NCI-H1048 (cell line): ENCODE measurements around the gene KIN.
"Not testable (repeated sequence)": the region's sequence is repeated elsewhere in the genome, so short reads cannot be mapped to it uniquely, and the experiment has no call there.

Source experiments
- DNase-seq: peaks from one replicate; lab custom pipeline; 2025; lab: John Stamatoyannopoulos, UW

Gene KIN

DNA sequence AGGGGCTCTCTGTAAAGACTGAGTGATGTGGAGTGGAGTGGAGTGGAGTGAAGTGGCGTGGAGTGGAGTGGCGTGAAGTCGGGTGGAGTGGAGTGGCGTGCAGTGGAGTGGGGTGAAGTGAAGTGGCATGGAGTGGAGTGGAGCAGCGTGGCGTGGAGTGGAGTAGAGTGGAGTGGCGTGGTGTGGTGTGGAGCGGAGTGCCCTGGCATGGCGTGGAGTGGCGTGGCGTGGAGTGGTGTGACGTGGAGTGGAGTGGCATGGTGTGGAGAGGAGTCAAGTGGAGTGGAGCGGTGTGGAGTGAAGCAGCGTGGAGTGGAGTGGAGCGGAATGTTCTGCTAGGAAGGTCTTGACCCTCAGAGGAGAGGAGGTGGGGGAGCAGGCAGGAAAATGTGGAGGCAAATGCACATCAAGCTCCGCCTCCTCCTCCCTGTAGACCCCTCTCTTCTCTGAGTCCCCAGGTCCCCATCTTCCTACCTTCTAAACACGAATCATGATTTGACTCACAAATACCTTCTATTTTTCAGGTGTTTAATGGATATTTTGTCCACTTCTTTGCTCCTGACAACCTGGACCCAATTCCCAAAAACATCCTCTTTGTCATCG, 64.8 kb downstream of the KIN start:
- DNase-seq = no peak

DNA sequence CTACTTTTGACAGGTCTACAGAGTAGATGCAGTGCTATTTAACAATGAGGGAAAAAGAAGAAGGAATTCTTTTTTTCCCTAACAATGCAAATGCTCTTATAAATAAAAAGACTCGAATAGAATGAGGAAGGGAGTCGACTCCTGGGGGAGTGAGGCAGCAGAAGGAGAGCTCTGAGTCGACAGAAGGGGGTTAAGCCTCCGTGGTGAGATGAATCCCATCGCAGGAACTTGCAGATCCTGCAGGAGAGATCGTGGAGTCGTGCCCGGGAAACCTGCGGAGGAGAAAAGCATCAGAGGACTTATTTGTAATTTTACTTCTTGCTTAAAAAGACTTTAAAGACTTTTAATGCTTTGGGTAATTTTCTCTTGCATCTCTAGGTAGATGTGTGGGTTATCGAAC, 67.3 kb downstream of the KIN start:
- no peak for DNase-seq

DNA sequence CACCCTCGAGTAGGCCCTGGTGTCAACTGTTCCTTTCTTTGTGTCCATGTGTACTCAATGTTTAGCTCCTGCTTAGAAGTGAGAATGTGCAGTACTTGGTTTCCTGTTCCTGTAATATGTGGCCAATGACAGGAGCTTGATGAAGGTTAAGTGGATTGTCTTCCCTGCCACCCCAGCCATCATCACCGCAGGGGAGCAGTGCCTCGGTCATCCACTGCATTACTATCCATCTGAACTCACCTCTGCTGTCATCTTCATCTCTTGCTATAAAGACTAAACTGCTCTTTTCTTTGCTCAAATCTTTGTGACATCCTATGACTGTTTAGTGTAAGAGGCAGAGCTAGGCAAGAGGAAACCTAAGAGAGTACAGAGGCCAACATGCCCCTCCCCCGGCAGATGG, 69.1 kb downstream of the KIN start:
- DNase-seq = no peak

DNA sequence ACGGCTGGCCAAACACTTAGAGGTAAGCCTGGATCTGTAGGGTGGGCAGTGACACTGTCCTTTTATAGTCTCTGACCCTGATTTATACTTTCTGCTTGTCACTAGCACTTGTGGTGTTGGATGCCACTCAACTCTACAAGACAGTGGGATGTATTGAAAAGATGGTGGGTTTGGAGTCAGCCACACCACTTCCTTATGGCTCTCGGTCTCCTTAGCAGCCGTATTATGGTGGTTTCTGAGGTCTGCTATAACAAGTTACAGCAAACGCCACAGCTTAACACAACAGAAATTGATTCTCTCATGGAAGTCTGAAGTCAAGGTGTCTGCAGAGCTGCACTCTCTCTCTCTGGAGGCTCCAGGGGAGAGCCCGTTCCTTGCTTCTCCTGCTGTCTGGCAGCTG, 70.0 kb downstream of the KIN start:
- no peak for DNase-seq

DNA sequence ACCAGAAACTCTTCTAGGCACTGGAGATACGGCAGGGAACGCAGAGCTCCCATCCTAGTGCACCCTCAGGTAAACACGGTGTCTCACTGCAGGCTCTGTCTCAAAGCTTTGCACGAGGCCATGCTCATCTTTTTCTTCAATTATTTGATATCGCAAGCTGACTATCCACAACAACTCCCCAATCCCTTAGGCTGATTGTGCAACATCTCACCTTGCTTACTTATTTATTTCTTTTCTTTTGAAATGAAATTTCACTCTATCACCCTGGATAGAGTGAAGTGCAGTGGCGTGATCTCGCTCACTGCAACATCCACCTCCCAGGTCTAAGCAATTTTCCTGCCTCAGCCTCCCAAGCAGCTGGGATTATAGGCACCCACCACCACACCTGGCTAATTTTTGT, 72.3 kb downstream of the KIN start:
- DNase-seq = no peak

DNA sequence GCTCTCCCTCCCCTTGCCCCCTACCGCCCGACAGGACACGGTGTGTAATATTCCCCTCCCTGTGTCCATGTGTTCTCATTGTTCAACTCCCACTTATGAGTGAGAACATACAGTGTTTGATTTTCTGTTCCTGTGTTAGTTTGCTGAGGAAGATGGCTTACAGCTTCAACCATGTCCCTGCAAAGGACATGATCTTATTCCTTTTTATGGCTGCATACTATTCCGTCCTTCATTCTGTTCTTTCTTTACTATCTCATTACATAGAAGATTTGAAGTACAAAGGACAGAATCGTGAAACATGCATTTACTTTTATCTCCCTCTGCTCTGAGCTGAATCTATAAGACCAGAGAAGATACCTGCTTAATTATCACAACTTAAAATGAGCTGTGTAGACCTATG, 76.7 kb downstream of the KIN start:
- not testable (repeated sequence) for DNase-seq

DNA sequence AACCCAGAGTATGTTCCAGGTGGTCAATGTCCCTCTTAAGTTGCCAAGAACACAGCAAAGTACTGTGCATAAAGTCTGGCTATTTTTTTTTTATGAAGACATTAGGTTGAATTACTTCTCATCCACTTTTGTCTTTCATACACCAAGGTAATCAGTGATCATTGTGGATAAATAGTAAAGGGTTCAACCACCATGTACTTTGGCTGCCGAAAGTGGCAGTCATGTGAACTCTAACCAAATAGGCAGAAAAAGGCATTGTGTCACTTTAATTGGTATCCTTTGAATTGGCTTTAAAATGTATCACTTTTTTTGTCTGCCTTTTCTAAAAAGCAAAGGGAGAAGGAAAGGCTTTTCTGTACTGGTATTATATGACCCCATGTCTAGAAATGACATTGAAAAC, 77.3 kb downstream of the KIN start:
- DNase-seq = no peak

DNA sequence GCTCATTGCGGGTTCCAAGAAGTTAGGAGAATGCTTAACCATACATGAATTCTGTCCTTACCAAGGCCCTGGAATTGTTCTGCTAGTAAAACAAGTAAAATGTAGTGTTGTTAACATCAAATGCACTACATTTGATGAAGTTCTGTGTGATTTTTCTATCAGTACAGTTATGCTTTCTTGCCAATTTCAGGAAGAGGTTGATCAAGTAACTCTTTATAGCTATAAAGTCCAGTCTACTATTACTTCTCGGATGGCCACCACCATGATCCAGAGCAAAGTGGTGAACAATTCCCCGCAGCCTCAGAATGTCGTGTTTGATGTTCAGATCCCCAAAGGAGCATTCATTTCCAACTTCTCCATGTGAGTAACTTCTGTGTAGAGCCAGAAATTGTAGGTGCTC, 79.0 kb downstream of the KIN start:
- no peak for DNase-seq

DNA sequence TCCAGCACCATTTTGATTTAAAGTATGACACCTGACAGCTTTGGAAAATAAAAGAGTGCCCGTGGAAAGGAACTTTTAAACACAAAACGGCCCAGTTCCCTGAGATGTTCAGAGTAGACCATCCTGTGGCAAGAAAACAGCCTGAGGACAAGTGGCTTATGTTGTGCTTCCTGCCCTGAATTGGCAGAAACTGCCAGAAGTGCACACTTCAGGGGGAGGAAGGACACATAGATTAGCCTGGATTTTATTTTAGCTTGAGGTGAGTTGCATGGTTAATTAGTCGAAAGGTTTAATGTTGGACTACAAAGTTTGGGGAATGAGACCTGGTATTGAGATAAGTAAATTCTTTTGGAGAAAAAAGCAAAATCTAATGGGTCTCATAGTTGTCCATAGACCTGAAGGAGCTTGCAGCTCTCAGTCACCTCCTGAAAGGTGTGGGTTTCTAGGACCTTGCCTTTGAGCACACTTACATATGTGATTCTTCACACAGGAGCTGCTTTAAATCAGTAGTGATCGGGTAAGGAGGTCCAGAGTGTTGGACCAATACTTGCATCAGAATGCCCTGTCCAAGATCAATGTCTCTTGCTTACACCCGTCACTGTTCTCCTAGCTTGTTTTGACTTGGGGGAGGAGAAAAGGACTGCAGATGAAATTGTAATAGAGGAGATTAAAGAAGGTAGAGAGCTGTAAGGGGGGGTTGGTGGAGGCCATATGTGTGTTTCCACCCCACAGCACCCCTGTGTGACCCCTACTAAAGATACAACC, 79.8 kb downstream of the KIN start:
- DNase-seq = no peak

DNA sequence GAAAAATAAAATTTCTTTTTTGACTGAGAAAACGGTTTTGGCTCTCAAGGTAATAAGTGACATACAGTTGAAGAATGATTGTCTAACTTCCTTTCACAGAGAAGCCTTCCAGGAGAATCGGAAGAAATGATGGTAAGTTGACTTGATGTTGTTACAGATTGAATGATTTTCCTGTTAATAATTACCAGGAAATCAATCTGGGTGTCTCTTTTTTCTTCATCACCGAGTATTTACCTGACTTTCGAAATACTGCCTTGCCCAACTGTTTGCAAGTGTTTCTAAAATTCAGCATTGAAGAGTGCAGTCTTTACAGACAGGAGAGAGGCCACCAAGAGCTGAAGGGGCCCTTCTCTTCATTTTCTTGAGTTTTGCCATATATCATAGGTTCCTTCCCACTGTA, 80.7 kb downstream of the KIN start:
- no peak for DNase-seq

DNA sequence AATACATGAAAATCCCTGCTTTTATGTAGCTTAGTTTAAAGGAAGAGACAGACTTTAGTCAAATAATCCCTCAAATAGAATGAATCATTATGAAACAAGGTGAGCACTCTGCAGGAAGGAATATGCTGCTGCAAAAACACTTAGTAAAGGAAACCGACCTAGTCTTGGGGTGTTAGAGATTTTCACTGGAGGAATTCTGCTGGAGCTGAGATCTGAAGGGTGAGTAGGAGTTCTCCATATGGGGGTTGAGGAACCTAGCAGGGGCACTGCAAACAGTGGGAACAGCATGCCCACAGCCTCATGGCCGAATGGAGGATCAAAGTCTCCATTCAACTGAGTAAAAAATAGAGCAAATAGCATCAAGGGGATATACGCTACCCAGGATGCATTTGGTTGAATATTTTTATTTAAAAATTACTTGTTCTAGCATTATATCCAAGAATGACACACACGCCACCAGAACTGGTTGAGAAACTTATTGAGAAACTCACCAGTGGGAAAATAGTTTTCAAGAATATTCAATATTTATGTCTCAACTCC, 81.2 kb downstream of the KIN start:
- DNase-seq = no peak

DNA sequence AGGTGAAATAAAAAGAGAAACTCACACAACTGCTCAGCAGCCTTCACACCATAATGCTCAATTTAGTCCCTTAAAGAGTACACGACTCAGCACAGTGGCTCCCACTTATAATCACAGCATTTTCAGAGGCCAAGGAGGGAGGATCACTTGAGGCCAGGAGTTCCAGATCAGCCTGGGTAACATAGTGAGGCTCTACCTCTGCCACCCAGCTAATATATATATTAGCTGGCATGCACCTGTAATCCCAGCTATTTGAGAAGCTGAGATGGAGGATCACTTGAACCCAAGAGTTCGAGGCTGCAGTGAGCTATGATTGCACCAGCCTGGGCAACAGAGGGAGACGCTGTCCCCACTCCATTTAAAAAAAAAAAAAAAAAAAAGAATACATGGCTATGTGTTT, 82.5 kb downstream of the KIN start:
- DNase-seq = no peak

DNA sequence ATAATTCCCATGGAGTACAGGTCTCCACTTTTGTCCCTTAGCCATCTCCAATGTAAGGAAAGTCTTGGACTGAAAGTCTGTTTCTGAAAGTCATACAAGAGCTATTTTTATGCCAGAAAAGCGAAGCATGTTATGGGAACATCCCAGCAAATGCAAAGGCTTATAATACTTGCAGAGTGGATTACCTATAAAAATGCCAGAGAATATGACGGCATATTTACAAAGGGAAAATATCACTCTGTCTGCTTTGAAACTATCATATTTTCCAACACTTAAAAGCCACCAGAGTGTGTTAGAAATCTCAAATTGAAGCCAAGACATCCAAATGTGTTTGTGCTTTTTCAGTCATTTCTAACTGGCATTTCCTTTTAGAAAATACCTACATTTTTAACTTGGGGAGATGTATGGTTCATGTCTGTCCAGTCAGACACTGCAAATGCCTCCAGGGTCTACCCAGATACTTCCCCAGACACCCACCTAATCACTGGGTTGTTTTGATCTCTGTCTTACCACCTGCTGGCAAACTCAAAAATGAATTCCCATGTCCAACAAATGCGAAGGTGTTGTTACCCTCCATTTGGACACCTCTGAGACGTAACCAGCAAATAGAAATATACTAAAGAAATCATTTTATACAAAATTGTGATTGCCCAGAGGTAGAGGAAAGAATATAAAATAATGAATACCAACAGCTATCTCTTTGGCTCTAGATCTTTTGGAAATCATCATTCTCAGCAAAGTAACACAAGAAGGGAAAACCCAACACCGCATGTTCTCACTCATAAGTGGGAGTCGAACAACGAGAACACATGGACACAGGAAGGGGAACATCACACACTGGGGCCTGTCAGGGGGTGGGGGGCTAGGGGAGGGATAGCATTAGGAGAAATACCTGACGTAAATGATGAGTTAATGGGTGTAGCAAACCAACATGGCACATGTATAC, 83.4 kb downstream of the KIN start:
- no peak for DNase-seq

DNA sequence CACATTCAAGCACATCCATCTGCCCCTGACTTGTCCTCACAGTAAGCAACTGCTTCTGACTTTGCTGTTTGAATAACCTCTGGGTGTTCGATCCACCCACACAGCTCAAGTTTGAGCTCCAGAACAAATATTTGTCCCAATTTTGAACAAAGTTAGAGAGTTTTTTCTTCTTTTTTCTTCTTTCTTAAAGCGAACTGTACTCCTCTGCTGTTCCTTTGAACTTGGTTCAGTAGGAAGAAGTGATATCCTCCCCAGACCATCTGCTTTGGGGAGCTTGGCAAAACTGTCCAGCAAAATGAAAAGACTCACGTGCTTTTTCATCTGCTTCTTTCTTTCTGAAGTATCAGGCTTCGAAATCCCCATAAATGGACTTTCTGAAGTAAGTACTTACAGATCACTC, 84.7 kb downstream of the KIN start, which contains the start of gene ITIH2:
ITIH2 (plus strand) TSS at position 177 of the 400 bp plus-strand sequence; CDS start at position 296, 119 bp downstream.
- DNase-seq = no peak

DNA sequence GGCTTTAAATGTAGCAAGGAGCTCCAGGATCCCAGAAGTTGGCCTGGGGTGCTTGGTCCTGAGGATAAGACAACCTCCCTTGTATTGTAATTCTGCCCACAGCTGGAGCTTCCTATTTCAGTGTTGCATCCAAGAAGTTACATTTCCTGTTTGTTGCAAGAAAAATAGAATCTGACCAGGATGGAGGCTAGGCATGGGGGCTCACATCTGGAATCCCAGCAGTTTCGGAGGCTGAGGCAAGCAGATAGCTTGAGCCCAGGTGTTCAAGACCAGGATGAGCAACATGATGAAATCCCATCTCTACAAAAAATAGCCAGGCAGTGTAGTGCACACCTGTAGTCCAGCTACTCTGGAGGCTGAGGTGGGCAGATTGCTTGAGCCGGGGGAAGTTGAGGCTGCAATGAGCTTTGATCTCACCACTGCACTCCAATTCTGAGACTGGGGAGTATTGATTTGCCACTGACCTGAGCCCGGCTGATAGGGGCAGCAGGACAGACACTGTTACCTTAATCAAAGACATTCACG, 85.4 kb downstream of the KIN start:
- DNase-seq = no peak

DNA sequence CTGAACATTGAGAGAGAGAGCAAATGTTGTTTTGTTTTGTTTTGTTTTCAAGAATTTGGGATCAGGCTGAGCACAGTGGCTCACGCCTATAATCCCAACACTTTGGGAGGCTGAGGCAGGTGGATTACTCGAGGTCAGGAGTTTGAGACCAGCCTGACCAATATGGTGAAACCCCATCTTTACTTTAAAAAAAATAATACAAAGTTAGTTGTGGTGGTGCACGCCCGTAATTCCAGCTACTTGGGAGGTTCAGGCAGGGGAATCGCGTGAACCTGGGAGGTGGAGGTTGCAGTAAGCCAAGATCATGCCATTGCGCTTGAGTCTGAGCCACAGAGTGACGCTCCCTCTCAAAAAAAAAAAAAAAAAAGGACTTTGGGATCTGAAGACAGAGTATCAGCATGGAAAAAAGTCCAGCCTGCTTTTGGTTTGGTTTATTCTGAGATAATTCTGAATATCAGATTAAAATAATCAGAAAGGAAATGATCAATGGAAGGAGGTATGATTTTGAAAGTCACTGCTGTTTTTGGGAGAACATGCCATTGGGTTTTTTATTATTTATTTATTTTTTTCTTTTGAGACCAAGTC, 86.5 kb downstream of the KIN start:
- DNase-seq = no peak
